Mucosa of descending colon (tissue), 3 donors: ENCODE data around the gene SRPRB. TPM values are rescaled to one million over a fixed set of nuclear protein-coding genes. Genes with fewer than 3 reads are reported as not detected.

Source experiments
- ATAC-seq: fragments of 200-7000 bp; cut with Tn5 transposase; one replicate; pipeline ENCODE4 v1.9.1; 2020; ENCODE audit warnings: mild to moderate bottlenecking, moderate library complexity
- DNase-seq, 3 donors: peaks; one replicate each; pipeline ENCODE4 v3.0.0-alpha.2; 2020
- H3K36me3 ChIP-seq: fragments of 200-600 bp; one replicate; pipeline ENCODE4 v1.8.0; 2021; ENCODE audit warnings: low read depth, mild to moderate bottlenecking
- H3K4me1 ChIP-seq: fragments of 200-600 bp; one replicate; pipeline ENCODE4 v1.8.0; 2021; ENCODE audit warnings: low read depth, mild to moderate bottlenecking
- H3K4me3 ChIP-seq: fragments of 200-600 bp; one replicate; pipeline ENCODE4 v1.8.0; 2021; ENCODE audit warnings: mild to moderate bottlenecking
- H3K9me3 ChIP-seq: fragments of 200-600 bp; one replicate; pipeline ENCODE4 v1.8.0; 2021; ENCODE audit warnings: mild to moderate bottlenecking
- intact Hi-C, 2 donors: fragments of 100-400 bp; cut with DNase I in 1 of 2; cut with micrococcal nuclease in 1 of 2; formaldehyde crosslinking; loops; one replicate each; pipeline versions ENCODE4 v1.11.0 to v1.11.1; 2022; cut with DNase I, micrococcal nuclease
- total RNA-seq, 3 donors: library from RNA; stranded (reverse); fragmentation: NEBNext Ultra II Directional in 2 of 3; extraction: Animal tissue kit (Norgen Biotek cat#: 25700) in 2 of 3; gene quantifications; one replicate each; pipeline versions ENCODE4 v1.2.1 to v1.2.4, GENCODE V29; 2021 to 2023
- TF ChIP-seq, protein P1 (sequence below): fragments of 200-600 bp; IDR thresholded peaks from one replicate; pipeline ENCODE4 v1.8.0; 2022; ENCODE audit warnings: antibody characterized with exemption, mild to moderate bottlenecking
- donor health status: DM: no; HTN: no; CAD: no; lungs with moderate emphysema.
- donor health status: DM: no; HTN: no; CAD: no.
- donor health status: DM: no; HTN: yes; CAD: no.

Gene SRPRB
- total RNA-seq, 3 donors from 2014 or later: 29.2 to 38.1 (median 31.2) TPM

GRCh38 chr3:133824961-133825485 is 19.4 kb downstream of the SRPRB start:
- ATAC-seq (no peak), DNase-seq (no peak)
- no peak overlapping the region for H3K4me3 ChIP-seq
- H3K9me3 ChIP-seq: no peaks in the 10 kb centered on the region
- H3K4me1 ChIP-seq: no peaks in the 10 kb centered on the region
- H3K36me3 ChIP-seq: peaks cover 3% of the 10 kb centered on the region
- intact Hi-C loops: loop anchor here (5.0 kb wide), 1 partner anchor 102 kb away; no protein-coding TSS in a partner anchor
- TF ChIP-seq, protein P1, sequence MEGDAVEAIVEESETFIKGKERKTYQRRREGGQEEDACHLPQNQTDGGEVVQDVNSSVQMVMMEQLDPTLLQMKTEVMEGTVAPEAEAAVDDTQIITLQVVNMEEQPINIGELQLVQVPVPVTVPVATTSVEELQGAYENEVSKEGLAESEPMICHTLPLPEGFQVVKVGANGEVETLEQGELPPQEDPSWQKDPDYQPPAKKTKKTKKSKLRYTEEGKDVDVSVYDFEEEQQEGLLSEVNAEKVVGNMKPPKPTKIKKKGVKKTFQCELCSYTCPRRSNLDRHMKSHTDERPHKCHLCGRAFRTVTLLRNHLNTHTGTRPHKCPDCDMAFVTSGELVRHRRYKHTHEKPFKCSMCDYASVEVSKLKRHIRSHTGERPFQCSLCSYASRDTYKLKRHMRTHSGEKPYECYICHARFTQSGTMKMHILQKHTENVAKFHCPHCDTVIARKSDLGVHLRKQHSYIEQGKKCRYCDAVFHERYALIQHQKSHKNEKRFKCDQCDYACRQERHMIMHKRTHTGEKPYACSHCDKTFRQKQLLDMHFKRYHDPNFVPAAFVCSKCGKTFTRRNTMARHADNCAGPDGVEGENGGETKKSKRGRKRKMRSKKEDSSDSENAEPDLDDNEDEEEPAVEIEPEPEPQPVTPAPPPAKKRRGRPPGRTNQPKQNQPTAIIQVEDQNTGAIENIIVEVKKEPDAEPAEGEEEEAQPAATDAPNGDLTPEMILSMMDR: no peak

DNA sequence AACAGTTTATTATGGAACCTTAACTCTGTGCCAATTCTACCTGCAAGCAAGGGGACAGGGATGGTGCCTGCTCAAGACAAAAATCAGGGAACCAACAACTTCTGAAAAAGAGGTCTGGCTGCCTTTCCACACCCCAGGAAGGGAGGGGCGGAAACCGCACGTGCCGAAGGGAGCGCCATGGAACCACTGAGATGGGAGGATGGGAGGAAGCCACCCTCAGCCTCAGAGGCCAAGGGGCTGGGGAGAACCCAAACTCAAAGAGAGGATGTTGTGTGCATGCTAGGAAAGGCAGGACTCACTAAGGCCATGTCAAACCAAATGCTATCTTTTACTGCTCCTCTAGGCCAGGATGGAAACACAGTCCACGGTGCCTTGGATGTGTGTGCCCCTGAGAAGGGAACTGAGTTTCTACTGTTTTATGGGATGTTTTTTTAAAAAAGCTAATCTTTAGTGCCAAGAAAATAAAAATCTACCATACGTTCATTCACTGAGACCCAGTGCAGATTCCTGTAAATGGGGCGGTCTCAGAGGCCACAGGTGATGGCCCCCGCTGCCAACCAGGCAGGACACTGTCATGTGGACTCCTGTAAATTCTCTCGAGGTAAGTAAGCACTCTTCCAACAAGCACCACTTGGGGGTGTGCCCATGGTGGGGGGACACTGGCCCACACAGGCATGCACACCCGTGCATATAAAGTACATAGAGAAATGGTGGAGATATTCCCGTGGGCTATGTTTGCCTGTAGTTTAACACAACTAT is 20.5 kb downstream of the SRPRB start:
- intact Hi-C loops: no loop called here
- H3K36me3 ChIP-seq: no peaks in the 10 kb centered on the region
- no peaks in the 10 kb centered on the region for H3K9me3 ChIP-seq
- no peak for DNase-seq
- TF ChIP-seq, protein P1: no peak
- no peaks in the 10 kb centered on the region for H3K4me1 ChIP-seq
- H3K4me3 ChIP-seq: no peak overlapping the region
- ATAC-seq: no peak

GRCh38 chr3:133827136-133827535 is 21.5 kb downstream of the SRPRB start:
- Histone ChIP-seq H3K9me3 (no peaks in the 10 kb centered on the region), H3K36me3 (no peaks in the 10 kb centered on the region), H3K4me1 (no peaks in the 10 kb centered on the region), H3K4me3 (no peak overlapping the region)
- TF ChIP-seq, protein P1: no peak
- ATAC-seq (no peak), DNase-seq (no peak)
- intact Hi-C loops: no loop called here

DNA sequence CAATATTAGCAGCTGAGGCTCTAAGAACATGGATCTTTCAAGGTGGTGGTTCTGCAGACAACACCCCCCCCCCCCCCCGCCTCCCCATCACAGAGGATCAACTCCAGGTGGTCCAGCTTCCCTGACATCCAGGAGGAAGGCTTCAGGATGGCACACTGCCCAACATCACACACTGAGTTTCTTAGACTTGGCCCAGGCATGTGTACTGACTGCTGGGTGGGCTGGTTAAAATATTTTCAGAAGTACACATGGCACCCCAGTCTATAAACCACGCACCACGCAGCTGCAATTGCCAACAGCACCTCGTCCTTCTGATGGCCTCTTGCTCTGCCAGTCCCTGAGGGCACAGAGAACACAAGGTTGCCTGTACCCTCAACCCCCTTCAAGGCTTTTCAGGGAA is 22.1 kb downstream of the SRPRB start:
- intact Hi-C loops: no loop called here
- DNase-seq (no peak), ATAC-seq (no peak)
- TF ChIP-seq, protein P1: no peak
- no peaks in the 10 kb centered on the region for H3K36me3 ChIP-seq
- no peaks in the 10 kb centered on the region for H3K9me3 ChIP-seq
- no peaks in the 10 kb centered on the region for H3K4me1 ChIP-seq
- H3K4me3 ChIP-seq: no peak overlapping the region

DNA sequence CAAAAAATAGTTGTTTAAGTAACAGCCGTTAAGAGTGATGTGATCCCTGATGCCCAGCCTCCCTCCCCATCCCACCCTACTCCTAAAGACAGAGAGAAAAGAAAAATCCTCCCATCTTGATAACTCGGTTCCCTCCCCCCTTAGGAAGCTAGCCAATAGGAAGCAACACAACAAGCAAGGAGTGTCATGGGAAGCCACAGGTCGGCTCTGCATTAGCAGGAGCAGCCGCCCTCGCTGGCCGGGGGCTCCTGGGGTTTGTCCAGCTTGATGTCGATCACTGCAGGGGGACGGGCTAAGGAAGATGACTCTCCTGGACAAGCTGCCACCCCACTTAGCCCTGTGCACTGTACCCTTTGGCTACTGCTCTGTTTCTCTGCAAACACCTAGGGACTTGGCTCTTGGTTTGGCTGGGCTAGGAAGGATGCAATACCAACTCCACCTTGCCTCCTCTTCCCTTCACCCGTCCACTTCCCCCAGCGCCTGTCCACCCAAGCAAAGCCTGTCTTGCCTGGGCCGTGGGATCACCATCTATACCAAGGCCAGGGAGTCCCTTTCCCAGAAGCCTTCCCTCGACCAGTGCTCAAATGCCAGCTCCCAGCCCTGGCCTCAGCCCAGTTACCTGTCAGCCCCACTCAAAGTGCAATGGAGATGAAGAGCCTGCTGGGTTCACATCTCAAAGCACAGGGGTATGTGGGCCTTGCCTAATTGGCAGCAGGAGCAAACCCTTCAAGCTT is 23.1 kb downstream of the SRPRB start:
- no peak for DNase-seq
- intact Hi-C loops: no loop called here
- TF ChIP-seq, protein P1: no peak

More for the DNA sequence above, 23.1 kb downstream of the SRPRB start:
- ATAC-seq: no peak
- no peaks in the 10 kb centered on the region for H3K4me1 ChIP-seq
- no peaks in the 10 kb centered on the region for H3K36me3 ChIP-seq
- no peaks in the 10 kb centered on the region for H3K9me3 ChIP-seq
- no peak overlapping the region for H3K4me3 ChIP-seq
